Gastrocnemius medialis (tissue), 4 donors: Measurements from ENCODE around the gene LZTS2. TPM values are rescaled to one million over a fixed set of nuclear protein-coding genes. Genes with fewer than 3 reads are reported as not detected.

ENCODE experiments used
- ATAC-seq, 2 donors: fragments of 150-250 bp; one replicate each; pipeline ENCODE4 v1.9.1; 2016
- DNase-seq, 2 donors: peaks; one replicate each; pipeline ENCODE4 v3.0.0-alpha.2; 2019
- H3K27ac ChIP-seq, 4 donors: fragments of 200-600 bp; sonication (generic); 1 replicate in 1 of 4; 2 replicates in 3 of 4; pipeline ENCODE4 v1.5.1; 2016 to 2018; ENCODE audit warnings: mild to moderate bottlenecking in 2 of 4, moderate library complexity in 1 of 4
- H3K27me3 ChIP-seq, 3 donors: fragments of 200-600 bp; sonication (generic) in 2 of 3; 1 replicate in 1 of 3; 2 replicates in 2 of 3; pipeline versions ENCODE4 v1.5.1 to v1.6.0; 2016 to 2019; ENCODE audit warnings: mild to moderate bottlenecking in 1 of 3, moderate library complexity in 1 of 3
- H3K36me3 ChIP-seq, 2 donors: fragments of 200-600 bp; sonication (generic) in 1 of 2; one replicate each; pipeline ENCODE4 v1.5.1; 2017 to 2018
- H3K4me1 ChIP-seq, 2 donors: fragments of 200-600 bp; sonication (generic) in 1 of 2; one replicate each; pipeline ENCODE4 v1.5.1; 2016 to 2017; ENCODE audit warnings: mild to moderate bottlenecking in 2 of 2
- H3K4me3 ChIP-seq, 4 donors: fragments of 200-600 bp; sonication (generic) in 3 of 4; 1 replicate in 1 of 4; 2 replicates in 3 of 4; pipeline ENCODE4 v1.5.1; 2016 to 2019; ENCODE audit warnings: mild to moderate bottlenecking in 2 of 4
- H3K9me3 ChIP-seq, 3 donors: fragments of 200-600 bp; sonication (generic) in 2 of 3; 1 replicate in 1 of 3; 2 replicates in 2 of 3; pipeline ENCODE4 v1.5.1; 2016 to 2019
- POLR2A ChIP-seq, 2 donors: fragments of 450-650 bp; IDR thresholded peaks; one replicate each; pipeline ENCODE4 v1.6.1; 2017; ENCODE audit warnings: antibody characterized with exemption in 2 of 2, mild to moderate bottlenecking in 2 of 2, moderate library complexity in 2 of 2
- in situ Hi-C, 4 donors: fragments of 200-750 bp; cut with MboI; loops; one replicate each; pipeline versions ENCODE4 v1.15.0 to v1.8.0; 2017; ENCODE audit warnings: low sequenced_read_pairs in 4 of 4
- intact Hi-C: fragments of 100-400 bp; cut with DNase I; formaldehyde crosslinking; loops from one replicate; pipeline ENCODE4 v1.15.1; 2023; ENCODE audit warnings: low total_unique reads
- total RNA-seq, 4 donors: library from RNA; depleted of rRNA; stranded (reverse); fragments of >200 nt; gene quantifications; one replicate each; pipeline versions ENCODE4 v1.1.0 to v1.2.3, GENCODE V29; 2016
- TF ChIP-seq, protein P1 (sequence below), 5 experiments: fragments of 450-650 bp in 3 of 5; fragments of 200-600 bp in 2 of 5; sonication (generic) in 2 of 5; IDR thresholded peaks in 4 of 5; conservative IDR thresholded peaks in 1 of 5; 1 replicate in 4 of 5; 2 replicates in 1 of 5; pipeline ENCODE4 v1.5.1; 2016 to 2019; ENCODE audit warnings: antibody characterized with exemption in 5 of 5, mild to moderate bottlenecking in 3 of 5, moderate library complexity in 3 of 5

The LZTS2 gene
- total RNA-seq, 4 donors from 2014 or later = 22.5 to 44.7 (median 26.7) TPM

GRCh38 chr10:101040851-101041250 lies 41.2 kb downstream of the LZTS2 start:
- Histone ChIP-seq H3K27ac (no peak overlapping the region), H3K4me1 (peaks cover 11 to 16% of the 10 kb centered on the region in 2 donors), H3K36me3 (peaks cover 0 to 17% of the 10 kb centered on the region in 2 donors), H3K27me3 (no peaks in the 10 kb centered on the region), H3K4me3 (no peak overlapping the region), H3K9me3 (no peaks in the 10 kb centered on the region)
- in situ Hi-C loops = loop anchor here in 1 of 4 donors (10.0 kb wide), 1 partner anchor 104 kb away; no protein-coding TSS in a partner anchor
- ATAC-seq = no peak
- intact Hi-C loops = loop anchor here (1.0 kb wide), 1 partner anchor 26 kb away; no protein-coding TSS in a partner anchor
- no peak for DNase-seq
- TF ChIP-seq, protein P1, sequence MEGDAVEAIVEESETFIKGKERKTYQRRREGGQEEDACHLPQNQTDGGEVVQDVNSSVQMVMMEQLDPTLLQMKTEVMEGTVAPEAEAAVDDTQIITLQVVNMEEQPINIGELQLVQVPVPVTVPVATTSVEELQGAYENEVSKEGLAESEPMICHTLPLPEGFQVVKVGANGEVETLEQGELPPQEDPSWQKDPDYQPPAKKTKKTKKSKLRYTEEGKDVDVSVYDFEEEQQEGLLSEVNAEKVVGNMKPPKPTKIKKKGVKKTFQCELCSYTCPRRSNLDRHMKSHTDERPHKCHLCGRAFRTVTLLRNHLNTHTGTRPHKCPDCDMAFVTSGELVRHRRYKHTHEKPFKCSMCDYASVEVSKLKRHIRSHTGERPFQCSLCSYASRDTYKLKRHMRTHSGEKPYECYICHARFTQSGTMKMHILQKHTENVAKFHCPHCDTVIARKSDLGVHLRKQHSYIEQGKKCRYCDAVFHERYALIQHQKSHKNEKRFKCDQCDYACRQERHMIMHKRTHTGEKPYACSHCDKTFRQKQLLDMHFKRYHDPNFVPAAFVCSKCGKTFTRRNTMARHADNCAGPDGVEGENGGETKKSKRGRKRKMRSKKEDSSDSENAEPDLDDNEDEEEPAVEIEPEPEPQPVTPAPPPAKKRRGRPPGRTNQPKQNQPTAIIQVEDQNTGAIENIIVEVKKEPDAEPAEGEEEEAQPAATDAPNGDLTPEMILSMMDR (IDR thresholded peaks at IDR 0.05 in 4 of 5, conservative IDR thresholded peaks at IDR 0.05 in 1 of 5) = no peak
- TF ChIP-seq POLR2A (IDR thresholded peaks at IDR 0.05) = no peak

- in situ Hi-C loops (loop anchor here in 1 of 4 donors (10.0 kb wide), 1 partner anchor 103 kb away; no protein-coding TSS in a partner anchor), intact Hi-C loops (loop anchor here (1.0 kb wide), 1 partner anchor 26 kb away; no protein-coding TSS in a partner anchor)
- H3K27me3 ChIP-seq = no peaks in the 10 kb centered on the region
- peaks cover 11 to 16% of the 10 kb centered on the region in 2 donors for H3K4me1 ChIP-seq
- TF ChIP-seq, protein P1 (IDR thresholded peaks at IDR 0.05 in 4 of 5, conservative IDR thresholded peaks at IDR 0.05 in 1 of 5) = peak; percentile 74 to 87 (median 80)
- TF ChIP-seq POLR2A (IDR thresholded peaks at IDR 0.05) = no peak
- no peak overlapping the region for H3K4me3 ChIP-seq
- H3K36me3 ChIP-seq = peaks cover 0 to 13% of the 10 kb centered on the region in 2 donors
- no peaks in the 10 kb centered on the region for H3K9me3 ChIP-seq
- no peak overlapping the region for H3K27ac ChIP-seq
- peak; percentile 83 to 84 for ATAC-seq
- peak; percentile 66 to 83 for DNase-seq
These were observed 41.7 kb downstream of the LZTS2 start for GRCh38 chr10:101041252-101041761.

DNA sequence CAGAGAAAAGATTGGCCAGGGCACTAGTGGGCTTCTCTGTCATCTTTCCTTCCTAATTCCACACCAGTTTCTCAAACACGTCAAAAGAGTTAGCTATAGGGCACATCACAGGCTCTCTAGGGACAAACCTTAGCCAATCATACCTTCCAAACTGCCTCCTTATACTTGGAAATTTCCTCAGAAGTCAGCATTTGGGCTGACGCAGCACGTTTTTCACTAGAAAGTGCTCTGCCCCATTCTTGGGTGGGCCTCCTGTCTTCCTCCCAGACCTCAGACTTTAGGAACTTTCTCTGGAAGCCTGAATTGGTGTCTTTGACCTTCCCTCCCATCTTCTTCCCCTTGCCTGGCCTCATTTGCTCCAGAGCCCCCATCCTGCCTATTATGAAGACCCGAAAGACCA lies 42.5 kb downstream of the LZTS2 start:
- peak overlapping the region; percentile 74 to 84 (median 79) for H3K27ac ChIP-seq
- intact Hi-C loops = loop anchor here (2.0 kb wide), 1 partner anchor 19 kb away; the partner anchor contains the start of gene KAZALD1
- TF ChIP-seq, protein P1 (IDR thresholded peaks at IDR 0.05 in 4 of 5, conservative IDR thresholded peaks at IDR 0.05 in 1 of 5) = no peak
- no peak for TF ChIP-seq POLR2A (IDR thresholded peaks at IDR 0.05)
- H3K9me3 ChIP-seq = no peaks in the 10 kb centered on the region
- peaks cover 0 to 9% of the 10 kb centered on the region in 2 donors for H3K36me3 ChIP-seq
- in situ Hi-C loops = loop anchor here in 1 of 4 donors (10.0 kb wide), 1 partner anchor 103 kb away; no protein-coding TSS in a partner anchor
- no peak for ATAC-seq
- no peak for DNase-seq
- H3K4me1 ChIP-seq = peaks cover 11 to 16% of the 10 kb centered on the region in 2 donors
- peaks cover 3 to 6% (median 4%) of the 10 kb centered on the region in 3 donors for H3K27me3 ChIP-seq
- H3K4me3 ChIP-seq = peak overlapping the region; percentile 61 to 75 (median 64)

DNA sequence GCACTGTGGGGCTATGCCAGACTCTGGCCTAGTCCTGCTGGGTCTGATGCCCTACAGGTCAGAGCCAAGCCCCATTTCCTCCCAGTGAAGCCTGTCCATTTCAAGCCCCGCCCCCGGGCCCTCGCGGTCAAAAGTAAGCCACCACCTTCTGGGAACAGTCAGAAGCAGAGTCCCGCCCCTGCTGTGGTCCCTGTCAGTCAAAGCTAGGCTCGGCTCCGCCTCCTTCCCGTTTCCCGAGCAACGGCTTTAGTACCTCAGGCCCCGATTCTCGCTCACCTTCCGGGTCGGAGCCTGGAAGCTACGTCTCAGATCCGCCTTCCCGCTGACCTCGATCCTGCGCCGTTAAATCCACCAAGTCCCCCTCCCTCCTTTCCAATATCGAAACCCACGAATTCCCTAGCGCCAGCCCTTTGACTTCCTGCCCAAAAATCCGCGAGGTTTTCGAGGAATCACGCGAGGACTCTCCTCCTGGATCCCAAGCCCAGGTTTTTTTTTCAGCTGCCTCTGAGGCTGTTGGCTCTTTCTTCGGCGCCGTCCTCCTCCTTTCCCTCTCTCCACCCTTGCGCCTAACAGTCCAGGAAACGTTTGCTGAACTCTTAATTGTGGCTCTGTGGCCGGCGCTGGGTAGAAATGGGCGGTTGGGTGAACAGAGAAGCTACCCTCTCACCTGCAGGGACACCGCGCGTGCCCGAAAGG lies 43.2 kb downstream of the LZTS2 start:
- peaks cover 11 to 16% of the 10 kb centered on the region in 2 donors for H3K4me1 ChIP-seq
- H3K27me3 ChIP-seq = peaks cover 7 to 13% (median 9%) of the 10 kb centered on the region in 3 donors
- peak overlapping the region; percentile 74 to 84 (median 79) for H3K27ac ChIP-seq
- in situ Hi-C loops (loop anchor here in 1 of 4 donors (10.0 kb wide), 1 partner anchor 102 kb away; no protein-coding TSS in a partner anchor), intact Hi-C loops (loop anchor here (2.0 kb wide), 1 partner anchor 18 kb away; the partner anchor contains the start of gene KAZALD1)
- DNase-seq (peak; percentile 89 to 94), ATAC-seq (peak; percentile 88 to 91)
- peaks cover 0 to 3% of the 10 kb centered on the region in 2 donors for H3K36me3 ChIP-seq
- TF ChIP-seq POLR2A (IDR thresholded peaks at IDR 0.05) = peak; percentile 46 to 59
- TF ChIP-seq, protein P1 (IDR thresholded peaks at IDR 0.05 in 4 of 5, conservative IDR thresholded peaks at IDR 0.05 in 1 of 5) = no peak
- H3K4me3 ChIP-seq = peak overlapping the region; percentile 61 to 75 (median 64)
- no peaks in the 10 kb centered on the region for H3K9me3 ChIP-seq
